ELR (cell line): Measurements from ENCODE around the gene PATJ.
A peak's percentile ranks its signal among the peaks of the same experiment; 100 is the strongest.

ENCODE experiments used
- DNase-seq: peaks from one replicate; pipeline ENCODE4 v3.0.0-alpha.2; 2015; ENCODE audit warnings: low read depth

The PATJ gene

GRCh38 chr1:62050165-62050564, 307.9 kb downstream of the PATJ start:
- DNase-seq = no peak

- no peak for DNase-seq
Measured at GRCh38 chr1:62052946-62053345, 310.7 kb downstream of the PATJ start.

GRCh38 chr1:62054188-62054587, 311.9 kb downstream of the PATJ start:
- DNase-seq = no peak

DNA sequence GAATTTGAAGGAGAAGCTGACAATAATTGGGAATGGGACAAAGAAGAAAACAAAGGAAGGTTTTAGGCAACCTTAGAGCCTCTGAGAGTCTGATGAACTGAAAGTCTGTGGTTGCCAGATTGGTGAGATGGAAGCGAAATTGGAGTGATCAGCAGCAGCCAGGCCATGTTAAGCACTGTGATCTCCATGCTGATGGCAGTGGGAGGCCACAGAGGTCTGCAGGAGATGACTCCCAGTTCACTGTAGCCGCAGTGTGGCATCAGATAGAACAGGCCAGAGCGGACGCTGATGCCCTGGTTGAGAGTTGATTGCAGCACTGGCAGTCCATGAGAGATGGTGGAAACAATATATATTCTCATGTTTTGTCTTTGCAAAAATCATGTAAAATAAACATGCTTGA, 314.9 kb downstream of the PATJ start:
- no peak for DNase-seq

GRCh38 chr1:62057641-62058290, 315.5 kb downstream of the PATJ start:
- DNase-seq = no peak

DNA sequence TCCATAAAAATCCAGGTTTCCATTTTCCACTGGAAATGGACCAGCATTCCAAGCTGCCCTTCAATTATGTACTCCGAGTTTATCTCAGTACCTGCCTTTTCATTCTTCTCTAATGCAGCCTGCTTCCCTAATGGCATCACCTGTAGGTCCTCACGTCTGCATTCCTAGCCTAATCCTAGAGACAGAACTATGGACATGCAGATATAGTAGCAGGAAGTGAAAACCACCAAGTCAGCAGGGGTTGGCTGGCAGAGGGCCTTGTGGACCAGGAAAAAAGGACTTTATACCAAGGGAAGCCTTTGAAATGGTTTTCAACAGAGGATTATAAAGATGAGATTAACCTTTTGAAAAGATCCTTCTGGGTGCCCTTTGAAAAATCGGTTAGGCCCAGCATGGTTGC, 316.7 kb downstream of the PATJ start:
- no peak for DNase-seq

DNA sequence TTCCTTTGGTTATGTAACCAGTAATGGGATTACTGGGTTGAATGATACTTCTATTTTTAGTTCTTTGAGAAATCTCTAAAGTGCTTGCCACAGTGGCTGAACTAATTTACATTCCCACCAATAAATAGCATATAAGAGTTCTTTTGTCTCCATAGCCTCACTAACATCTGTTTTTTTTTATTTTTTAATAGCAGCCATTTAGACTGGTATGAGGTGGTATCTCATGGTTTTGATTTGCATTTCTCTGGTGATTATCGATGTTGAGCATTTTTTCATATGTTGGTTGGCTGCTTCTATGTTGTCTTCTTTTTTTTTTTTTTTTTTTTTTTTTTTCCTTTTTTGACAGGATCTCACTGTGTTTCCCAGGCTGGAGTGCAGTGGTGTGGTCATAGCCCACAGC, 319.8 kb downstream of the PATJ start:
- no peak for DNase-seq

DNA sequence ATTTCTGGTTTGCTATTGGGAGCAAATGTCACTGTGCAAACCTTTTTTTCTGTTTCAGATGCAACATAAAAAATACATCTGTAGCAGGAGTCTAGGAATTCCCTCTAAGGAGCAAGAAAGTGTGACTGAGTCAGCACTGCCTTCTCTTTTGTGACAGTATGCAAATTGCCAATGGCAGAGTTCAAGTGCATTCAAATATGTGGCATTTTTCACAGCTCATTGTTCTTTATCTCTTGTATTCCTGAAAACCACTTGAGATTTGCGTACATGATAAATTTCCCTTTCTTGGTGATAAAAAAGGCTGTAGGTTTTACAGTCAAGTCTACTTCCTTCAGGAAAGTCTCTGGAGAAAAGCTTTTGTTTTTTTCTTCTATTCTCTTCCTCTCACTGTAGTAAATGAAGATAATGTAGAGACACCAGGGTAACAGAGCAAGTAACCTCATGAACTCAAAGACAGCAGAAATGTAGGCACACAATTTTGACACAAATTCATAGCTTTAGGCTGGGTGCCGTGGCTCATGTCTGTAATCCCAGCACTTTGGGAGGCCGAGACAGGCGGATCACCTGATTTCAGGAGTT, 322.6 kb downstream of the PATJ start:
- no peak for DNase-seq

GRCh38 chr1:62066713-62067112, 324.4 kb downstream of the PATJ start:
- no peak for DNase-seq

GRCh38 chr1:62068416-62068843, 326.1 kb downstream of the PATJ start:
- DNase-seq = no peak

DNA sequence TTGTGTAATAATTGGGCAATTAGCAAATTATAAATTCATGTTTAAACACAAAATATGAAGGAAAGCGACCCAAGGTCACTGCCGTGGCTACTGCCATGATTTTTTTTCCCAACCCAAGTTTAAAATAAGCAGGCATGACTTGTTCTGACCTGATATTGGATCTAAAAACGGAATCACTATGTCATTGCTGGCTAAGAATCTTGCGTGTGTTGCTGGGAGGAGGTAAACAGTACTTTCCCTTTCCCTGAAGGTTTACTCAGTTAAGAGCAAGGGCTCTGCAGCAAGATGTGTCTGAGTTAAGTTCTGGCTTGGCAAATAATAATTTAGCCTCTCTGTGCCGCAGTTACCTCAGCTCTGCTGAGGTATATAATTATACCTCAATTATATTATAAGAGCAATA, 326.7 kb downstream of the PATJ start:
- no peak for DNase-seq

GRCh38 chr1:62070384-62071011, 328.2 kb downstream of the PATJ start:
- DNase-seq = peak; percentile 32

DNA sequence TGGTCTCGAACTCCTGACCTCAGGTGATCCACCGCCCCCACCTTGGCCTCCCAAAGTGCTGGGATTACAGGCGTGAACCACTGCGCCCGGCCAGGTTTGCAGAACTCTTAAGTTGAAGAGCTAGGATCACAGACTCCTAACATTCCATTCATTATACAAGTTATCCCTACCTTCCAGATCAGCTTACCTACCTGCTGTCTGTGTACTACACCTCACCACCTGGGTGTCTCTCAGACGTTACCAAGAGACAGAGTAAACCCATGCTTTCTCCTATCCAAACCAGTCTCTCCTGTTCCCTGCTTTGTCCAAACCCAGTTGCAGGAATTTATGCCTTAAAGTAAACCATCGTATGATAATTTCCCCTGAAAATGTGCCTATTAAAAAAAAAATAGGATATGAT, 329.4 kb downstream of the PATJ start:
- DNase-seq = no peak

DNA sequence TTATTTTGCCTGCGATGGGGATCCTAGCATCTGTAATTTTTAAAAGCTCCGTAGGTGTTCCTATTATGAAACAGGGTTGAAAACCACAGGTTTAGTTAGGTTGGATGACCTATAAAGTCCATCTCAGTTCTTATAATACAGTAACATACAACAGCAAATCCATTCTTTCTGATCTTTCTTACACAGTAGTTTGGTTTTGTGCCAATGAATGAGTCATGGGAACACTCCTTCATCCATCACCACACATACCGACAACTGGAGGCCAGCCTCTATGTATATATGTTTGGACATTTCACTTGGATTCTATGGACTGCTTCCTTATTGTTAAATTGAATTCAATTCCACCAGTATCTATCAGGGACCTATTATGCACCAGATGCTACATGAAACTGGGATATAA, 334.0 kb downstream of the PATJ start:
- peak; percentile 71 for DNase-seq

- DNase-seq = no peak
Measured at GRCh38 chr1:62077821-62078220, 335.5 kb downstream of the PATJ start.

- peak; percentile 58 for DNase-seq
Measured at GRCh38 chr1:62082456-62083363, 340.4 kb downstream of the PATJ start.

DNA sequence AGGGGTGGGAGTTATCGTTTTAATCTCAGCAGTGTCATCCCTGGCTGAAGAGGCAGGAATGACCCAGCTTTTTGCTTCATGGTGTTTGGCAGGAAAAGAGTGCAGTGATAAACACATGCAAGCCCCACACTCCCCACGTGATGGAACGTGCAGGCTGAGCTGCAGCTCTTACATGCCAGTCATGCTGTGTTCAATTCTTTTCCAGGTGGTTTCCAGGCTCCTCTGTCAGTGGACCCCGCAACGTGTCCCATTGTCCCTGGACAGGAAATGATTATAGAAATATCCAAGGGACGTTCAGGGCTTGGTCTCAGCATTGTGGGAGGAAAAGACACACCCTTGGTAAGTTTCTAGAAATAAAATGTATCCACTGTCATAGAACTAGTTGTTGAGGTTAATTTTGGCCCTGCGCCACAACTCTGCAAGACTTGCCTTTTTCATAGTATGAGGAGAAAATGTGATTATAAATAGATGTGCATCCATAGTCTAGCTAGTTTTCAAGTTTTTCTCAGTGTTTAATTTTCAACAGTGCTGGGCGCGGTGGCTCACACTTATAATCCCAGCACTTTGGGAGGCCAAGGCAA, 342.1 kb downstream of the PATJ start:
- DNase-seq = no peak

DNA sequence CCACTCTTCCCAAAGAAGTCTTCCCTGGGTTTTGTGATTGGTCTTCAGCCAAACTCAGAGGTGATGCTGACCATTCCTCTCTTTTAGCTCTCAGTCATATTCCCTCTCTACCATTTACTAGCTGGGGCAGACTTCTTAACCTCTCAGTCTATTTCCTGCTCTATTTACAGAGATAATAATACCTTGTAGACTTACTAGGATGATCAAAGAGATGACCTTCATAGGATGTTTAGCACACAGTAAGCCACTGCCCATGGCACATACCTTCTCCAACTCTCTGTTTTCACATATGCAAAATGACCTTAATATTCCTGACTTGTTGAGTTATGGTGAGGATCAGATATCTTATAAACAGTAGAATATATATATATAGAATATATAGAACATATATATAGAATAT, 346.2 kb downstream of the PATJ start:
- no peak for DNase-seq

- DNase-seq = no peak
Measured at GRCh38 chr1:62089570-62089969, 347.3 kb downstream of the PATJ start.

GRCh38 chr1:62090016-62090415, 347.7 kb downstream of the PATJ start:
- no peak for DNase-seq

DNA sequence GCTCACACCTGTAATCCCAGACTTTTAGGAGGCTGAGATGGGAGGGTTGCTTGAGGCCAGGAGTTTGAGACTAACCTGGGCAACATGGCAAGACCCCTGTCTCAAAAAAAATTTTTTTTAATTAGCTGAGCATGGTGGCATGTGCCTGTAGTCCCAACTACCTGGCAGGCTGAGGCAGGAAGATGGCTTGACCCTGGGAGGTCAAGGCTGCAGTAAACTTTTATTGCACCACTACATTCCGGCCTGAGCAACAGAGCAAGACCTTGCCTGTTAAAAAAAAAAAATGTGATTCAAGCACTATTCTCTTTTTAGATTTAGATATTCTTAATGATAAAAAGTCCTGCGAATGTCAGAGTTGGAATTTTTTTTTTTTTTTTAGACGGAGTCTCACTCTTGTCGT, 349.8 kb downstream of the PATJ start:
- DNase-seq = no peak

DNA sequence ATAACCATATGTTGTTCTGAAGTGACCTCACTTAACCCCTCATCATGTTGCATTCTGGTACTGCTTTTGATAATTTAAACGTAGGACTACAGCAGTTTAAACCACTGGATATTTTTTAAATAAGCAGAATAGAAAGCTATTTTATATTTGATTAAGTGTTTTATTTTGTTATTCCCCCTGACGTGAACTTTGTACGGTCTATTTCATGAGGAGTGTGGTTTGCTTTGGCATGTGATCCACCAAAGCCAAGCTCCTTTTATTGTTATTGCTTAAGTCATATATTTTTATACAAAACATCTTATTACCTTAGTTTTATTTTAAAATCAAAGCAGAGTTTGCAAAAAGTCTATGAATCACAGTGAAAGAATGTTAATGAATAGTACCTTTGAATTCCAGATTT, 351.0 kb downstream of the PATJ start:
- no peak for DNase-seq
